ENCODE measurements around the gene SIGLEC7. TPM values are rescaled to one million over a fixed set of nuclear protein-coding genes. Genes with fewer than 3 reads are reported as not detected.

SIGLEC7 gene
- total and polyA plus RNA-seq, 10 of the 15 experiments (the other 5 are each of a cell fraction or from before 2014, with no cell fraction given): 0.15 TPM; not detected in 9

DNA sequence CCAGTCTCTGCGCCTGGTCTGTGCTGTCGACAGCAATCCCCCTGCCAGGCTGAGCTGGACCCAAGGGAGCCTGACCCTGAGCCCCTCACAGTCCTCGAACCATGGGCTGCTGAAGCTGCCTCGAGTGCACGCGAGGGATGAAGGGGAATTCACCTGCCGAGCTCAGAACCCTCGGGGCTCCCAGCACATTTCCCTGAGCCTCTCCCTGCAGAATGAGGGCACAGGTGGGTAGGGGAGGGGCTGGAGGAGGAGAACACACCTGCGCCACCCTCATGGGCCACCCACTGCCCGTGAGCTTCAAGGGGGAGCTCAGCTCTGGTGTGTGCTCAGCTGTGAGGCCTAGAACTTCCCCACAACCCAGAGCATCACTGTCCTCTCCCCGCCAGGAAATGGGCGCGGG, 44.2 kb downstream of the SIGLEC7 start:
- BruUV-seq (replicated peaks): no TSS peak
- intact Hi-C loops (cut with micrococcal nuclease; ENCODE audit: unreplicated experiment) (no loop called here), in situ Hi-C loops (cut with MboI) (no loop called here)
- no peak overlapping the region for H3K4me3 ChIP-seq
- ChIA-PET CTCF (interaction anchor here (1.6 kb wide), 1 partner anchor 27 kb away, joined by 4 read pairs; no protein-coding TSS in a partner anchor), RAD21 (ENCODE audit: unreplicated experiment) (no interaction called here), SMC1A (ENCODE audit: uncharacterized antibody, unreplicated experiment) (no interaction called here), POLR2A (no interaction called here)
- no peak overlapping the region for H3K27ac ChIP-seq (ENCODE audit: control insufficient read depth, insufficient read depth)
- FAIRE-seq (no peak), ATAC-seq (no peak), DNase-seq (ENCODE audit: low read depth, low spot score) (no peak)
- H3K4me1 ChIP-seq (ENCODE audit: control insufficient read depth, insufficient read depth, low read length): no peaks in the 10 kb centered on the region
- H4K20me1 ChIP-seq (ENCODE audit: control insufficient read depth, insufficient read depth): no peaks in the 10 kb centered on the region
- no peaks in the 10 kb centered on the region for H3K36me3 ChIP-seq (ENCODE audit: control insufficient read depth in 2 of 2, insufficient read depth in 2 of 2, low read length in 1 of 2)
- TF ChIP-seq, protein P1, sequence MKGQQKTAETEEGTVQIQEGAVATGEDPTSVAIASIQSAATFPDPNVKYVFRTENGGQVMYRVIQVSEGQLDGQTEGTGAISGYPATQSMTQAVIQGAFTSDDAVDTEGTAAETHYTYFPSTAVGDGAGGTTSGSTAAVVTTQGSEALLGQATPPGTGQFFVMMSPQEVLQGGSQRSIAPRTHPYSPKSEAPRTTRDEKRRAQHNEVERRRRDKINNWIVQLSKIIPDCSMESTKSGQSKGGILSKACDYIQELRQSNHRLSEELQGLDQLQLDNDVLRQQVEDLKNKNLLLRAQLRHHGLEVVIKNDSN (IDR thresholded peaks at IDR 0.05; ENCODE audit: borderline replicate concordance, extremely low read length, insufficient read depth, low read depth, low read length): no peak
- TF ChIP-seq CHD4 (IDR thresholded peaks at IDR 0.05): no peak
- TF ChIP-seq IKZF1 (conservative IDR thresholded peaks at IDR 0.05): no peak
- TF ChIP-seq, protein P2, sequence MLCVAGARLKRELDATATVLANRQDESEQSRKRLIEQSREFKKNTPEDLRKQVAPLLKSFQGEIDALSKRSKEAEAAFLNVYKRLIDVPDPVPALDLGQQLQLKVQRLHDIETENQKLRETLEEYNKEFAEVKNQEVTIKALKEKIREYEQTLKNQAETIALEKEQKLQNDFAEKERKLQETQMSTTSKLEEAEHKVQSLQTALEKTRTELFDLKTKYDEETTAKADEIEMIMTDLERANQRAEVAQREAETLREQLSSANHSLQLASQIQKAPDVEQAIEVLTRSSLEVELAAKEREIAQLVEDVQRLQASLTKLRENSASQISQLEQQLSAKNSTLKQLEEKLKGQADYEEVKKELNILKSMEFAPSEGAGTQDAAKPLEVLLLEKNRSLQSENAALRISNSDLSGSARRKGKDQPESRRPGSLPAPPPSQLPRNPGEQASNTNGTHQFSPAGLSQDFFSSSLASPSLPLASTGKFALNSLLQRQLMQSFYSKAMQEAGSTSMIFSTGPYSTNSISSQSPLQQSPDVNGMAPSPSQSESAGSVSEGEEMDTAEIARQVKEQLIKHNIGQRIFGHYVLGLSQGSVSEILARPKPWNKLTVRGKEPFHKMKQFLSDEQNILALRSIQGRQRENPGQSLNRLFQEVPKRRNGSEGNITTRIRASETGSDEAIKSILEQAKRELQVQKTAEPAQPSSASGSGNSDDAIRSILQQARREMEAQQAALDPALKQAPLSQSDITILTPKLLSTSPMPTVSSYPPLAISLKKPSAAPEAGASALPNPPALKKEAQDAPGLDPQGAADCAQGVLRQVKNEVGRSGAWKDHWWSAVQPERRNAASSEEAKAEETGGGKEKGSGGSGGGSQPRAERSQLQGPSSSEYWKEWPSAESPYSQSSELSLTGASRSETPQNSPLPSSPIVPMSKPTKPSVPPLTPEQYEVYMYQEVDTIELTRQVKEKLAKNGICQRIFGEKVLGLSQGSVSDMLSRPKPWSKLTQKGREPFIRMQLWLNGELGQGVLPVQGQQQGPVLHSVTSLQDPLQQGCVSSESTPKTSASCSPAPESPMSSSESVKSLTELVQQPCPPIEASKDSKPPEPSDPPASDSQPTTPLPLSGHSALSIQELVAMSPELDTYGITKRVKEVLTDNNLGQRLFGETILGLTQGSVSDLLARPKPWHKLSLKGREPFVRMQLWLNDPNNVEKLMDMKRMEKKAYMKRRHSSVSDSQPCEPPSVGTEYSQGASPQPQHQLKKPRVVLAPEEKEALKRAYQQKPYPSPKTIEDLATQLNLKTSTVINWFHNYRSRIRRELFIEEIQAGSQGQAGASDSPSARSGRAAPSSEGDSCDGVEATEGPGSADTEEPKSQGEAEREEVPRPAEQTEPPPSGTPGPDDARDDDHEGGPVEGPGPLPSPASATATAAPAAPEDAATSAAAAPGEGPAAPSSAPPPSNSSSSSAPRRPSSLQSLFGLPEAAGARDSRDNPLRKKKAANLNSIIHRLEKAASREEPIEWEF (IDR thresholded peaks at IDR 0.05; ENCODE audit: insufficient replicate concordance, low read depth, low read length): no peak
- no peak for TF ChIP-seq CREB1 (IDR thresholded peaks at IDR 0.05; ENCODE audit: low read depth)
- no peak for TF ChIP-seq SPI1 (IDR thresholded peaks at IDR 0.05; ENCODE audit: borderline replicate concordance, insufficient read depth, low read depth, low read length)
- TF ChIP-seq GABPA (IDR thresholded peaks at IDR 0.05; ENCODE audit: low read depth): no peak
- TF ChIP-seq POU2F2 (IDR thresholded peaks at IDR 0.05; ENCODE audit: borderline replicate concordance, low read depth, low read length): no peak
- 8% methylated on average over 13 of the region's 13 CpGs for WGBS (ENCODE audit: insufficient coverage, insufficient replicate concordance, low lambda C conversion rate, missing lambda C conversion rate)
- H3K27me3 ChIP-seq (replicated peaks in 1 of 2; ENCODE audit: control insufficient read depth in 2 of 2, insufficient read depth in 2 of 2, low read length in 1 of 2): peaks cover 1 to 4% of the 10 kb centered on the region in 2 experiments; a peak in 2 of 4 replicates
- H3K9me3 ChIP-seq (replicated peaks; ENCODE audit: control insufficient read depth, insufficient read depth, low read length): no peaks in the 10 kb centered on the region
- H3K4me2 ChIP-seq (ENCODE audit: control insufficient read depth, insufficient read depth): no peak overlapping the region
- H2AFZ ChIP-seq (ENCODE audit: control insufficient read depth, low read depth, low read length): no peak overlapping the region
- H3K9ac ChIP-seq (ENCODE audit: control insufficient read depth, insufficient read depth, low read length): no peak overlapping the region
- no peaks in the 10 kb centered on the region for H3K79me2 ChIP-seq (ENCODE audit: control insufficient read depth, insufficient read depth, low read length)

All from GM12878 (cell line).